Prostate gland (tissue), 2 donors: ENCODE results near the gene CSNK1A1. TPM values are rescaled to one million over a fixed set of nuclear protein-coding genes. Genes with fewer than 3 reads are reported as not detected.

Experiments used
- DNase-seq: peaks from one replicate; pipeline ENCODE4 v3.0.0-alpha.2; 2019; ENCODE audit warnings: low spot score
- H3K27ac ChIP-seq, 2 donors: fragments of 200-600 bp; sonication (generic); 2 replicates each; pipeline ENCODE4 v1.5.1; 2017 to 2019
- H3K27me3 ChIP-seq: fragments of 200-600 bp; sonication (generic); replicated peaks from 2 replicates; pipeline ENCODE4 v1.5.1; 2019; ENCODE audit not compliant: insufficient read depth
- H3K36me3 ChIP-seq, 2 donors: fragments of 200-600 bp; sonication (generic); 1 replicate in 1 of 2; 2 replicates in 1 of 2; pipeline versions ENCODE4 v1.5.1 to v1.8.1; 2017 to 2019
- H3K4me1 ChIP-seq: fragments of 200-600 bp; sonication (generic); replicated peaks from 2 replicates; pipeline ENCODE4 v1.5.1; 2019
- H3K4me3 ChIP-seq, 2 donors: fragments of 200-600 bp; sonication (generic); 2 replicates each; pipeline ENCODE4 v1.5.1; 2017 to 2019
- H3K9me3 ChIP-seq: fragments of 200-600 bp; sonication (generic); 2 replicates; pipeline ENCODE4 v1.5.1; 2017
- POLR2A ChIP-seq: fragments of 450-650 bp; IDR thresholded peaks from one replicate; pipeline ENCODE4 v1.6.1; 2016; ENCODE audit warnings: antibody characterized with exemption, mild to moderate bottlenecking
- POLR2AphosphoS5 ChIP-seq: sonication (generic); formaldehyde crosslinking; IDR thresholded peaks from one replicate; pipeline ENCODE4 v1.6.1; 2017; ENCODE audit warnings: antibody characterized with exemption
- WGBS: methylation state at CpG from one replicate; pipeline ENCODE4 v1.1.5; 2018; 5-methylcytosine and 5-hydroxymethylcytosine counted together
- intact Hi-C: fragments of 100-400 bp; cut with DNase I; formaldehyde crosslinking; loops from one replicate; pipeline ENCODE4 v1.14.2; 2022
- total RNA-seq, 2 donors: library from RNA; depleted of rRNA; stranded (reverse); fragments of >200 nt; gene quantifications; one replicate each; pipeline ENCODE4 v1.1.0, GENCODE V29; 2016
- TF ChIP-seq, protein P1 (sequence below), 4 experiments: fragments of 200-600 bp in 2 of 4; fragments of 450-650 bp in 2 of 4; sonication (generic) in 2 of 4; IDR thresholded peaks; 1 replicate in 3 of 4; 2 replicates in 1 of 4; pipeline ENCODE4 v1.5.1; 2016 to 2019; ENCODE audit warnings: antibody characterized with exemption in 4 of 4, mild to moderate bottlenecking in 2 of 4, moderate library complexity in 2 of 4

Gene CSNK1A1
- total RNA-seq, 2 donors from 2014 or later: 219 to 269 TPM

DNA sequence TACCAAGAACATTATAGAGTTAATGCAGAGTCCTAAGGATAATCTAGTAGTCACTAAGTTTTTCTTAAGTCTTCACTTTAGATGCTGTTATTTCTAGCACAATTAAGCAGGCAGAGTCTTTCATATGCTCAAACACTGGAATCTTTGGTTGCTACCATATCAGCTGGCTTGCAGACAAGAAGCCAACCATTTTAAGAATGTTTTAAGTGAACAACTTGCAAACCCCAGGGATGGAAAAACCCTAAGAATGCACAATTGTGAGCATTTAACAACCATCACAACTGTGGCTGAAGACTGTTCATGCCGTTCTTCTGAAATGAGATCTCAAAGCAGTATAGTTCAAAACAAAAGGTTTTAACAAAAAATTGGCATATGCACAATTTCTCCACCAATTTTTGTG is 55.1 kb downstream of the CSNK1A1 start:
- Histone ChIP-seq H3K4me3 (no peak overlapping the region), H3K36me3 (peaks cover 5 to 7% of the 10 kb centered on the region in 2 donors), H3K4me1 (peaks cover 9% of the 10 kb centered on the region), H3K27me3 (no peaks in the 10 kb centered on the region), H3K9me3 (no peaks in the 10 kb centered on the region), H3K27ac (peak overlapping the region; percentile 30 to 50)
- no peak for TF ChIP-seq POLR2AphosphoS5
- TF ChIP-seq, protein P1, sequence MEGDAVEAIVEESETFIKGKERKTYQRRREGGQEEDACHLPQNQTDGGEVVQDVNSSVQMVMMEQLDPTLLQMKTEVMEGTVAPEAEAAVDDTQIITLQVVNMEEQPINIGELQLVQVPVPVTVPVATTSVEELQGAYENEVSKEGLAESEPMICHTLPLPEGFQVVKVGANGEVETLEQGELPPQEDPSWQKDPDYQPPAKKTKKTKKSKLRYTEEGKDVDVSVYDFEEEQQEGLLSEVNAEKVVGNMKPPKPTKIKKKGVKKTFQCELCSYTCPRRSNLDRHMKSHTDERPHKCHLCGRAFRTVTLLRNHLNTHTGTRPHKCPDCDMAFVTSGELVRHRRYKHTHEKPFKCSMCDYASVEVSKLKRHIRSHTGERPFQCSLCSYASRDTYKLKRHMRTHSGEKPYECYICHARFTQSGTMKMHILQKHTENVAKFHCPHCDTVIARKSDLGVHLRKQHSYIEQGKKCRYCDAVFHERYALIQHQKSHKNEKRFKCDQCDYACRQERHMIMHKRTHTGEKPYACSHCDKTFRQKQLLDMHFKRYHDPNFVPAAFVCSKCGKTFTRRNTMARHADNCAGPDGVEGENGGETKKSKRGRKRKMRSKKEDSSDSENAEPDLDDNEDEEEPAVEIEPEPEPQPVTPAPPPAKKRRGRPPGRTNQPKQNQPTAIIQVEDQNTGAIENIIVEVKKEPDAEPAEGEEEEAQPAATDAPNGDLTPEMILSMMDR (IDR thresholded peaks at IDR 0.05): no peak
- no peak for TF ChIP-seq POLR2A
- intact Hi-C loops: loop anchor here (5.0 kb wide), 1 partner anchor 46 kb away; no protein-coding TSS in a partner anchor
- 70% methylated on average over 1 of the region's 1 CpG for WGBS
- no peak for DNase-seq

DNA sequence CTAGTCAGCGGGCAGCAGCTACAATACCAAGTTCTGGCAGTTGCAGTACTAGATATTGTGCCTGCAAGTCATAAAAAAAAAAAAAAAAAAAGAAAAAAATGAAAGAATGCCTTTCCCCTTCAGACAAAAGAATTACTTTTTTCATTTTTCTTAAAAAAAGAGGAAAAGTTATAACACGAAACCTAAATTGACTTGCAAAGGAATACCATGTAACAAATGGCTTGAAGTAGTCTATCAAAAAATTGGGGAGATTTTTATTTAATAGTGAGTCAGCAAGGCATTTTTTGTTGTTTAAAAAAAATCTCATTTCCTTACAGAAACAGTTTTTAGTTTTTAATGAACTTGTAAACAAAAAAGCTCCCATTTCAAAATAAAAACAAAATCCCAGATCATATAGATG is 55.6 kb downstream of the CSNK1A1 start:
- no peaks in the 10 kb centered on the region for H3K27me3 ChIP-seq
- TF ChIP-seq POLR2A (no peak), POLR2AphosphoS5 (no peak)
- TF ChIP-seq, protein P1 (IDR thresholded peaks at IDR 0.05): no peak
- DNase-seq: no peak
- peak overlapping the region; percentile 30 to 94 for H3K27ac ChIP-seq
- 80% methylated on average over 2 of the region's 2 CpGs for WGBS
- peaks cover 9% of the 10 kb centered on the region for H3K4me1 ChIP-seq
- peaks cover 1 to 3% of the 10 kb centered on the region in 2 donors for H3K36me3 ChIP-seq
- no peaks in the 10 kb centered on the region for H3K9me3 ChIP-seq
- intact Hi-C loops: loop anchor here (5.0 kb wide), 1 partner anchor 47 kb away; no protein-coding TSS in a partner anchor
- no peak overlapping the region for H3K4me3 ChIP-seq

DNA sequence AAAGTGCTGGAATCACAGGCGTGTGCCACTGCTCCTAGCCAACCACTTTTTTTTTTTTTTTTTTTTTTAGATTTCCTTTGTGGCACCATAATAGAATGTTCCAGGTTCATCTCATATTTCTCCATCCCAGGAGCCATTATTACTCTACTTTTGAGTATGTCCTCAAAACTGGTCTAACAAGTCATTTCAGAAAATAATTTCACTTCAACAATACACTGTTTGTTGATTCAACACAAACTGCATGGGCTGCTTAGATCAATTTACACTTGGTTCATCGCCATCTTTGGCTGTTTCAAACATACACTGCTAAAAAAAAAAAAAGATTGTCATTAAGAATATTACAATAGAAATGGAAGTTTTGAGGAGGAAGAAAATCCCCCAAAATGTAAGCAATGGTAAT is 57.9 kb downstream of the CSNK1A1 start:
- DNase-seq: peak; percentile 36
- peak; percentile 73 for TF ChIP-seq POLR2AphosphoS5
- TF ChIP-seq, protein P1 (IDR thresholded peaks at IDR 0.05): no peak
- Histone ChIP-seq H3K36me3 (peaks cover 0 to 3% of the 10 kb centered on the region in 2 donors), H3K9me3 (no peaks in the 10 kb centered on the region), H3K4me1 (peaks cover 19% of the 10 kb centered on the region), H3K4me3 (no peak overlapping the region), H3K27ac (peak overlapping the region; percentile 84 to 94), H3K27me3 (no peaks in the 10 kb centered on the region)
- intact Hi-C loops: no loop called here
- WGBS: 54% methylated on average over 2 of the region's 2 CpGs

DNA sequence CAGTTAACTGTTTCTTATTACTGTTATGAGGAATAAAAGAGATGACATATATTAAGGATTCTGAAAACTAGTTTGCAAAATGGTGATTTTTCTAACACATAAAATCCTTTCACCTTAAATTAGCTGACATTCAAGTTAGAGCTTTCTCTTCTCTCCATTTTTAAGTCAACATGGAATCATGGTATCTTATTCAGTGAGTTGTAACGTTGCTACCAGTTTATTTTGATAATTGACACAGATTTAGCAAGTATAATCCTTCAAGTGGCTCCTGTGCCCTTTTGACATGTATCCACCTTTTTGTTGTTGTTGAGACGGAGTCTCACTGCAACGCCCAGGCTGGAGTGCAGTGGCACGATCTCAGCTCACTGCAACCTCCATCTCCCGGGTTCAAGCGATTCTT is 58.5 kb downstream of the CSNK1A1 start:
- Histone ChIP-seq H3K4me1 (peaks cover 19% of the 10 kb centered on the region), H3K36me3 (peaks cover 0 to 3% of the 10 kb centered on the region in 2 donors), H3K4me3 (no peak overlapping the region), H3K27ac (peak overlapping the region; percentile 84 to 94), H3K27me3 (no peaks in the 10 kb centered on the region), H3K9me3 (no peaks in the 10 kb centered on the region)
- DNase-seq: no peak
- no peak for TF ChIP-seq POLR2AphosphoS5
- no peak for TF ChIP-seq POLR2A
- TF ChIP-seq, protein P1 (IDR thresholded peaks at IDR 0.05): no peak
- intact Hi-C loops: no loop called here
- WGBS: 83% methylated on average over 6 of the region's 6 CpGs

DNA sequence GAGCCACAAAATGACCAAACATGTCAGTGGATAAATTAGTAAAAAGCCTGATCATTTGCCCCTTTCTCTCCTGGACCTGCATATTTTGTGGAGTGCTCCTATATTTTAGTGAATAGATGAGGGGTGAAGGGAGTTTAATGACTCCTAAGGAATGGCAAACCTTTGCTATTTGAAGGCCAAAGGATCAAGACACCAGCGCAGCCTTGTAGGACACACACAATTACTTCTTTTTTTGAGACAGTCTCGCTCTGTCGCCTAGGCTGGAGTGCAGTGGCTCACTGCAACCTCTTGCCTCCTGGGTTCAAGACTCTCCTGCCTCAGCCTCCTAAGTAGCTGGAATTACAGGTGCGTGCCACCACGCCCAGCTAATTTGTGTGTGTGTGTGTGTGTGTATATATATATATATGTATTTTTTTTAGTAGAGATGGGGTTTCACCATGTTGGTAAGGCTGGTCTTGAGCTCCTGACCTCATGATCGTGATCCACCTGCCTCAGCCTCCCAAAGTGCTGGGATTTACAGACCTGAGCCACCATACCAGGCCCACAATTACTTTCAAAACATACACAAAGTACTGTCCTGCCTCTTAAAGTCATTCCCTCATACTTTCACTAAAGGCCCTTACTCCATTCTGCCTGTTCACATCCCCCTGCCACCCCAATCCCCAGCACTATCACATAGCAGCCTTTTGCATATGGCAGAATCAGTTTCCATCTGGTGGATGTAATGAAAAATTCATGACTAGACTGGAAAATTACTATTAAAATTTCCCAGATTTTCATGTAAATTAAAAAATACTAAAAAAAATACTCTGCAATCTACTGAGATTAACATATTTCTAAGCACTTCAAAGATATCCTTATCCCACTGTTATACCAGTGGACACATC is 60.4 kb downstream of the CSNK1A1 start:
- Histone ChIP-seq H3K4me3 (no peak overlapping the region), H3K4me1 (peaks cover 30% of the 10 kb centered on the region), H3K27ac (peak overlapping the region; percentile 84 to 94), H3K36me3 (no peaks in the 10 kb centered on the region), H3K27me3 (no peaks in the 10 kb centered on the region), H3K9me3 (no peaks in the 10 kb centered on the region)
- DNase-seq: no peak
- intact Hi-C loops: no loop called here
- TF ChIP-seq, protein P1 (IDR thresholded peaks at IDR 0.05): no peak
- no peak for TF ChIP-seq POLR2AphosphoS5
- 87% methylated on average over 6 of the region's 6 CpGs for WGBS
